Endothelial cell of umbilical vein (primary cell): ENCODE data around the gene MTFR1L. TPM values are rescaled to one million over a fixed set of nuclear protein-coding genes. Genes with fewer than 3 reads are reported as not detected.

Experiments
- BruUV-seq: library from RNA; stranded (reverse); fragments of 400-500 nt; replicated peaks from 2 replicates; lab custom pipeline; 2021; lab: Mats Ljungman, UMichigan
- CTCF ChIA-PET: fragments of 300-600, 350-600 bp; sonication (Branson Sonifier 250); formaldehyde crosslinking; loops from one replicate; lab custom pipeline; 2021; ENCODE audit warnings: antibody characterized with exemption, inconsistent platforms; lab: Charles Lee
- POLR2A ChIA-PET: fragments of 300-600, 350-600 bp; sonication (Branson Sonifier 250); formaldehyde crosslinking; loops from one replicate; lab custom pipeline; 2021; ENCODE audit warnings: antibody characterized with exemption, inconsistent platforms; lab: Charles Lee
- DNase-seq: peaks from one replicate; pipeline ENCODE4 v3.0.0-alpha.2; 2011; ENCODE audit warnings: low read depth, low spot score
- FAIRE-seq: peaks from 2 replicates; lab custom pipeline; 2011; peaks lifted over from hg19 to GRCh38; lab: Jason Lieb, UNC
- H2AFZ ChIP-seq: 2 replicates; pipeline ENCODE4 v1.6.0; 2012; ENCODE audit warnings: low read depth, low read length, control low read depth, inconsistent platforms
- H3K27ac ChIP-seq: 2 replicates; pipeline ENCODE4 v1.5.1; 2011; ENCODE audit warnings: low read depth, mild to moderate bottlenecking, control low read depth, low read length, moderate library complexity; ENCODE audit not compliant: insufficient read depth
- H3K27me3 ChIP-seq, 2 experiments: 2 replicates each; pipeline versions ENCODE4 v1.6.0 to v1.6.1; 2011; ENCODE audit warnings: low read length in 2 of 2, mixed read lengths in 1 of 2; ENCODE audit not compliant: control insufficient read depth in 2 of 2, insufficient read depth in 2 of 2
- H3K36me3 ChIP-seq, 2 experiments: 2 replicates in 1 of 2; 3 replicates in 1 of 2; pipeline ENCODE4 v1.5.1; 2011; ENCODE audit warnings: low read length in 2 of 2, mild to moderate bottlenecking in 1 of 2, moderate library complexity in 1 of 2; ENCODE audit not compliant: control insufficient read depth in 2 of 2, insufficient read depth in 2 of 2; ENCODE audit errors: extremely low read depth in 1 of 2
- H3K4me1 ChIP-seq: 3 replicates; pipeline ENCODE4 v1.5.1; 2011; ENCODE audit warnings: mild to moderate bottlenecking, low read length; ENCODE audit not compliant: control insufficient read depth, insufficient read depth; ENCODE audit errors: extremely low read depth
- H3K4me2 ChIP-seq: 2 replicates; pipeline ENCODE4 v1.6.1; 2011; ENCODE audit warnings: low read length, control low read depth, mixed read lengths; ENCODE audit not compliant: insufficient read depth
- H3K4me3 ChIP-seq, 3 experiments: fragments of 200-600 bp in 1 of 3; sonication (generic), shearing (Covaris generic) in 1 of 3; replicated peaks in 1 of 3; 2 replicates each; pipeline ENCODE4 v1.5.1; 2011 to 2016; ENCODE audit warnings: control low read depth in 3 of 3, low read length in 3 of 3, mild to moderate bottlenecking in 2 of 3, inconsistent platforms in 1 of 3, low read depth in 1 of 3, moderate library complexity in 1 of 3; ENCODE audit not compliant: insufficient read depth in 1 of 3
- H3K79me2 ChIP-seq: 2 replicates; pipeline ENCODE4 v1.6.0; 2012; ENCODE audit warnings: low read length, inconsistent platforms; ENCODE audit not compliant: control insufficient read depth, insufficient read depth
- H3K9ac ChIP-seq: replicated peaks from 2 replicates; pipeline ENCODE3; 2011; ENCODE audit warnings: low read length, control low read depth; ENCODE audit not compliant: insufficient read depth; ENCODE audit errors: extremely low read depth
- H3K9me1 ChIP-seq: replicated peaks from 3 replicates; pipeline ENCODE4 v1.6.0; 2011; ENCODE audit warnings: mild to moderate bottlenecking, low read length; ENCODE audit not compliant: control insufficient read depth, insufficient read depth; ENCODE audit errors: extremely low read depth
- H3K9me3 ChIP-seq: replicated peaks from 2 replicates; pipeline ENCODE4 v1.5.1; 2012; ENCODE audit warnings: low read length, inconsistent platforms; ENCODE audit not compliant: control insufficient read depth, insufficient read depth
- H4K20me1 ChIP-seq: replicated peaks from 2 replicates; pipeline ENCODE3; 2011; ENCODE audit warnings: mild to moderate bottlenecking, low read length; ENCODE audit not compliant: control insufficient read depth, insufficient read depth; ENCODE audit errors: extremely low read depth
- CTCF ChIP-seq, 2 donors: IDR thresholded peaks; 1 replicate in 1 of 2; 2 replicates in 1 of 2; pipeline ENCODE4 v1.5.1; 2011; ENCODE audit warnings: low read length in 2 of 2, mild to moderate bottlenecking in 2 of 2, moderate library complexity in 2 of 2, control low read depth in 1 of 2, inconsistent platforms in 1 of 2, low read depth in 1 of 2; ENCODE audit not compliant: insufficient read depth in 1 of 2; ENCODE audit errors: extremely low read depth in 1 of 2
- EZH2 ChIP-seq: IDR thresholded peaks from 2 replicates; pipeline ENCODE4 v1.6.1; 2012; ENCODE audit warnings: borderline replicate concordance, low read depth, mild to moderate bottlenecking, moderate library complexity, low read length, inconsistent platforms; ENCODE audit not compliant: severe bottlenecking
- FOS ChIP-seq: IDR thresholded peaks from 2 replicates; pipeline ENCODE4 v1.6.1; 2011; ENCODE audit warnings: mild to moderate bottlenecking, low read length, moderate library complexity, borderline replicate concordance; ENCODE audit not compliant: insufficient read depth
- GATA2 ChIP-seq: IDR thresholded peaks from 2 replicates; pipeline ENCODE4 v1.7.0; 2011; ENCODE audit warnings: low read depth, mild to moderate bottlenecking, moderate library complexity, mixed read lengths, low read length; ENCODE audit not compliant: insufficient read length, insufficient read depth
- JUN ChIP-seq: IDR thresholded peaks from 2 replicates; pipeline ENCODE4 v1.6.1; 2011; ENCODE audit warnings: borderline replicate concordance, low read depth; ENCODE audit not compliant: insufficient read length, insufficient read depth
- MYC ChIP-seq: IDR thresholded peaks from one replicate; pipeline ENCODE4 v1.6.1; 2011; ENCODE audit warnings: mild to moderate bottlenecking, low read depth, low read length
- POLR2A ChIP-seq: IDR thresholded peaks from 2 replicates; pipeline ENCODE4 v1.6.1; 2012; ENCODE audit warnings: low read depth, mild to moderate bottlenecking, control low read depth, low read length
- POLR2AphosphoS5 ChIP-seq: IDR thresholded peaks from 2 replicates; pipeline ENCODE4 v1.6.1; 2012; ENCODE audit warnings: low read depth, mild to moderate bottlenecking, control low read depth, low read length, moderate library complexity; ENCODE audit not compliant: insufficient read depth
- dilution Hi-C: fragments of 300-500 bp; cut with MboI; formaldehyde crosslinking; loops from one replicate; pipeline ENCODE4 v1.15.0; 2019; ENCODE audit warnings: low sequenced_read_pairs; ENCODE audit not compliant: extremely low pct_ligation_motif_present
- intact Hi-C: fragments of 100-400 bp; cut with micrococcal nuclease; formaldehyde crosslinking; loops from one replicate; pipeline ENCODE4 v1.10.0; 2022
- polyA plus RNA-seq, 4 experiments: library from polyadenylated mRNA; depleted of rRNA in 3 of 4; stranded (reverse) in 3 of 4; unstranded in 1 of 4; fragments of >200 nt; gene quantifications; 2 replicates each; pipeline versions ENCODE4 v1.2.1 to v1.2.3, GENCODE V29; 2011 to 2012; ENCODE audit warnings: missing spikeins in 1 of 4
- total RNA-seq: library from RNA; stranded (reverse); gene quantifications from 2 replicates; pipeline ENCODE4 v1.2.3, GENCODE V29; 2021
- TF ChIP-seq, protein P1 (sequence below): IDR thresholded peaks from 2 replicates; pipeline ENCODE4 v1.6.1; 2011; ENCODE audit not compliant: insufficient read depth, insufficient read length

Gene MTFR1L
- total and polyA plus RNA-seq, 2 donors (not counting 3 experiments of a cell fraction or from before 2014, with no cell fraction given), result 34.8 to 45.5 TPM

GRCh38 chr1:25816112-25816718 lies 3.5 kb upstream of the MTFR1L start:
- POLR2A ChIA-PET, result no interaction called here
- Histone ChIP-seq H4K20me1 (no peaks in the 10 kb centered on the region), H3K9me3 (no peaks in the 10 kb centered on the region), H3K4me3 (no peak overlapping the region), H3K27me3 (no peaks in the 10 kb centered on the region), H3K4me1 (peaks cover 9% of the 10 kb centered on the region), H3K79me2 (peaks cover 4% of the 10 kb centered on the region), H2AFZ (no peak overlapping the region), H3K9ac (no peak overlapping the region), H3K27ac (no peak overlapping the region), H3K36me3 (peaks cover 3 to 40% of the 10 kb centered on the region in 2 experiments), H3K4me2 (no peak overlapping the region), H3K9me1 (no peaks in the 10 kb centered on the region)
- CTCF ChIA-PET, result no interaction called here
- intact Hi-C loops (no loop called here), dilution Hi-C loops (no loop called here)
- FAIRE-seq, result no peak
- BruUV-seq, result no TSS peak
- DNase-seq, result no peak
- TF ChIP-seq GATA2 (no peak), EZH2 (no peak), MYC (no peak), POLR2A (no peak), CTCF (IDR thresholded peaks at IDR 0.05; ENCODE audit: extremely low read depth in 1 of 2, insufficient read depth in 1 of 2, low read depth in 1 of 2, low read length in 2 of 2) (no peak), FOS (no peak), POLR2AphosphoS5 (no peak), JUN (no peak)
- TF ChIP-seq, protein P1, sequence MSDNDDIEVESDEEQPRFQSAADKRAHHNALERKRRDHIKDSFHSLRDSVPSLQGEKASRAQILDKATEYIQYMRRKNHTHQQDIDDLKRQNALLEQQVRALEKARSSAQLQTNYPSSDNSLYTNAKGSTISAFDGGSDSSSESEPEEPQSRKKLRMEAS, result no peak
